Activated T-cell treated with anti-CD3 and anti-CD28 coated beads for 1 hour (primary cell): ENCODE data around the gene CRYBA4.

ENCODE experiments used
- DNase-seq: peaks from one replicate; pipeline ENCODE4 v3.0.0-alpha.2; 2020; ENCODE audit warnings: low read depth

Gene CRYBA4

DNA sequence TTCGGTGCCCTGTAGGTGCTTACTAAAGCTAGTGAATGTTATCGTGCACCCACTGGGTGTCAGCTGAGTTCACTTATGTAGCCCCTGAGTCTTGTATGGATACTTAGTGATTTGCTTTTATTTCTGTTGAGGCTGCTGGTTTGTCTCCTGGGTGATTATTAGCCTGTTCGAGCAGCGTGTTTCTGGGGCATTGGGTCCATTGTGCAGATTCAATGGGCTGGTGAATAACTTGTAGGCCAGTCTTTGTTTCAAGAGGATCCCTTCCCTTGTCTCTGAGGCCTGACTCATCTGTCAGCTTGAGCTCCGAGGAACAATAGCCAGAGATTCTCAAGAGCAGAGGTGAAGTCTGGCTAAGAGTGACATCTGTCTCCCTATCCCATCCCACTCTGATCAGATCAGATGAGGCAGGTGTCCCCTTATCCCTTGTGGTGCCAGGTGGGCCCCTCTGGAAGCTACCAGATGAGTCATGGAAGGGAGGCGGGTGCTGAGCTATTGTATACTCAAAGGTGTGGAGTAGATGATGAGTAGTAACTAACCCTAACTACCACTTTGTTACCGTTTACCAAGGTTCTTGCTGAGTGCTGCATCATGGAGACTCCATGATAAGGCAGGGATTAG, 39.3 kb downstream of the CRYBA4 start:
- no peak for DNase-seq

DNA sequence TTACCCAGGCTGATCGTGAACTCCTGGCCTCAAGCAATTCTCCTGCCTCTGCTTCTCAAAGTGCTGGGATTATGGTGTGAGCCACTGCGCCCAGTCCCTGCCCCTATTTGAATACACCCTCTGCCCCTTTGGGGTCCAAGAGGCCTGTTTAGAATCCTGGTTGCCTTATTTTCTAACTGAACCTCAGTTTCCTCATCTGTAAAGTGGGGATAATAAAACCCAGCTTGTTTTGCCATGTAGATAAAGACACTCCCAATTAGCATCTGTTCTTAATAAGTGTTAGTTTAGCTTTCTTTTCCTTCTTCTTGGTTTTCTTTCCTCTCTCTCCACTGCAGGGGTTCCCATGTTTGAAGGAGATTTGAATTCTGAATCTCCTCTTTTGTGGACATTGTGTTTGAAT, 40.4 kb downstream of the CRYBA4 start:
- DNase-seq: no peak

DNA sequence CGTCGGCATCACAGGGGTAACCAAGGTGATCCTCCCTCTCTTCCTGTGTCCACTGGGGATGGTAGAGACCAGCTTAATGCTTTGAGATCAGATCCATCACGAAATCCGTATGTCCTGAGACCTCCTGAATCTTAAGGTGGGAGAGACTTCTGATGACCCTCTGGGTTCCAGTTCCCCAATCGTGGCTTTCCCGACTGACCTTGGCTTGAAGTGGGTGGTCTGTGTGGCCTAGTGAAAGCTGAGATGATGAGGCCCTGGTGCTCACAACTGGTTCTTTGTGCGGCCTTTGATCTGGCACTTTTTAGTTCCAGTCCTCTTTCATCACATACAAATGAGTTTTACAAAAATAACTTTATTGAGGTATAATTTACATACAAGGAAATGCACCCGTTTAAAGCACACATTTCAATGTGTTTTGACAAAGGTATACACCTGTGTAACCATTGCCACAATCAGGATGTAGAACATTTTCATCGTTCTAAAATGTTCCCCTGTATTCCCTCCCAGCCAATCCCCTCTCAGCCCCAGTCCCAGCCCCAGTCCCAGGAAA, 41.7 kb downstream of the CRYBA4 start:
- no peak for DNase-seq

DNA sequence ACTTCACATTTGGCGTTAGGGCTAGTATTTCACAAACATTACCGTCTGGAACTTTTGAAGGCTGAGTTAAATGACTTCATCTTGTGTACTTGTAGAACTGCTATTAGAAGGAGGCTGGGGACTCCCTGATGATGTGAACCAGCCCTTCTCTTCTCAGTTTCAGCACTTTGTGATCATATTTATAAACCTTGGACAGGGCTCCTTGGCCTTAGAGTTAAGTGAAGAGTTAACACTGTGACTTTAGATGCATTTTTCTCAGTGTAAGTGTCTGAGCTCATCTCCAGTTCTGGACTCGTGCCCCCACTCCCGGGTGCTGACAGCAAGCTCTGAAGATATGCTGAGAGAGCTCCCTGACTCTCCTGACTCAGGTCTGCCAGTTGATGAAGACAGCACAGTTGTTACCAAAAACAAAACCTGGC, 44.1 kb downstream of the CRYBA4 start:
- no peak for DNase-seq

DNA sequence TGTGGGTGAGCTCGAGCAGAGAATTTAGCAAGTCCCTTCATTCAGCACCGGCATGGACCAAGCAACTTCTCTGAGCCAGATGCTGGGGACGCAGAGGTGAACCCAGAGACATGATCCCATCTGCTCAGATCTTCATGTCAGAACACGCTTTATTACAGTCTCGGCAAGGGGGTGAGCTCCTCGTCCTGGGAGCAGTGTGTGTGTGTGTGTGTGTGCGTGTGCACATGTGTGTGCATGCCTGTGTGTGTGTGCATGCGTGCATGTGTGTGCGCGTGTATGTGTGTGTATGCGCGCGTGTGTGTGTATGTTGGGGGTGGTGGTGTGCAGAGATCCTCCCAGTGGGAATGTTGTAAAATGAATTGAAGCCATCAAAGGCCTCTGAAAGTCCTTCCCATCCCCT, 45.4 kb downstream of the CRYBA4 start:
- DNase-seq: no peak

DNA sequence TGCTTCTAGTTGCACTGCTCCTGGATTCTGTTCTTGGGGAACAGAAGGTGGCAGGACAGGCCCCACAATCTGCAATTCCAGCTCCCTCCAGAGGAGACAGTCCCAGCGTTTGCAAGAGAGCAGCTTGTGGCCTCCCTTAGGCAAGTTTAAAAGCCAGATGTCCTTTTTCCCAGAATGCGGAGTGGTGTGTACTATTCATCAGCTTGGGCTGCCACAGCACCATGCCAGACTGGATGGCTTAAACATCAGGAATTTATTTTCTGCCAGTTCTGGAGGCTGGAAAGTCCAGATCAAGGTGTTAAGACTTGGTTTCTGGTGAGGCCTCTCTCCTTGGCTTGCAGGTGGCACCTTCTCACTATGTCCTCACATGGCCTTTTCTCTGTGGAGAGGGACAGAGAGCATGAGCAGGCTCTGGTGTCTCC, 47.3 kb downstream of the CRYBA4 start:
- no peak for DNase-seq

DNA sequence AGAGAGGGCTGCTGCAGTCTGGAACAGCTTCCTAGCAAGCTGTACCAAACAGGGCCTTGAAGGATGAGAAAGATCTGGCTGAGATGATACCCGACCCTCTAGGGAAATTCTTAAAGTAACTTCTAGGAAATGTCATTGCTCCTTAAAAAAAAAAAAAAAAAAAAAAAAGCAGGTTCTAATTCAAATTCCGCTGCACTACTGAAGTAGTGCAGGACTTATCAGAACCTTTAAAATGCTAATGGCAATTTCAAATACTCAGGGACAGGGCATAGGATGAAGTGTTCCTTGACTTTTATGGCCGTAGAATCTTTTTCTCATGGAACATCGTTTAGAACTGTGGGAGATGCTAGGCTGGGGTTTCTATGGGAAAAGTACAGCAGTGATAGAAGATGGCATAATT, 48.7 kb downstream of the CRYBA4 start:
- no peak for DNase-seq

DNA sequence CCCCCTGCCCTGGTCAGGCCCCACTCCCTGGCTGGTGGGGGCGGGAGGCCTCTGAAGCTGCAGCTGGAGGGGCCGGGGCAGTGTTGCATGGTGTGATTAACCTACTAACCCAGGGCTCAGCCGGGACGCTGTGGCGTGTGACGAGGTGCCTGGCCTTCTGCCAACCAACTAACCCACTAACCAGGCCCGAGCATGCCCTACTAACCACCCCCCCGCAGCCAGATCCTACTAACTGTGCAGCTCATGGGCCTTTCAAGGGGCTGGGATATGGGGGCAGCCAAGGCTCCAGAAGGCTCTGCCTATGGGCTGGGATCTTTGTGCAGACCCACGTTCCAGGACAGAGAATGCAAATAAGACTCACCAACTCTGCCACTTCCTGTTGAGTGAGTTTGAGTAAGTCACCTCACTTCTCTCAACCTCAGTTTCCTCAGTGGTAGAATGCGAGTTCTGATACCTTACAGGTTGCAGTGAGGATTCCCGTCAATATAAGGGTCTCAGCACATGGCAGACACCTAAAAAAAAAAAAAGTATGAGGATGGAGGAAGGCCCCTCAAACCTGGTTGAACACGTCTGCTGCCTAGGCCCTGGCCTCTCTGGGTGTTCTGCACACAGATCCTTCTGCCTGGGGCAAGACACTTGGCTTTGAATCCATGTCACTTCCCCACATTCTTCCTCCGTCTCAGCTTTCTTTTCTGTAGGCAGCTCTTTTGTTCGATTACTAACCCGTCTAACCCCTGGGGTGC, 49.7 kb downstream of the CRYBA4 start:
- DNase-seq: peak; percentile 62

DNA sequence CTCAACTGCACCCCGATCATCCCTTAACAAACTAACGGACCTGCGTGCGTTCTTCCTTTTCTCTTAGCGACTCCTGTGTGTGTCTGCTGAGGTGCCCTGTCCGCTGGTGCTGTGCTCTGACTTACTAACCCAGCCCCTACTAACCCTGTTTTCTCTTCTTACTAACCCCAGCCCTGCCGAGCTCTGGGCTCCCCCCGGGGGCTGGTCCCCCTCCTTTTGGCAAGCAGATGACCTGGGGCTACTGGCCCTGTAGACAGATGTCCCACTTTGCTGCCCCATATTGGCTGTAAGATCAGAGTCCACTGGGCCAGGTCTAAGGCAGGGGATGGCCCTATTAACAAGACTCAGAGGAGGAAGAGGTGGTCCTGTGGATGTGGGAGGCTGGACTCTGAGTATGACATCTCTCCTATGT, 50.3 kb downstream of the CRYBA4 start:
- DNase-seq: no peak

DNA sequence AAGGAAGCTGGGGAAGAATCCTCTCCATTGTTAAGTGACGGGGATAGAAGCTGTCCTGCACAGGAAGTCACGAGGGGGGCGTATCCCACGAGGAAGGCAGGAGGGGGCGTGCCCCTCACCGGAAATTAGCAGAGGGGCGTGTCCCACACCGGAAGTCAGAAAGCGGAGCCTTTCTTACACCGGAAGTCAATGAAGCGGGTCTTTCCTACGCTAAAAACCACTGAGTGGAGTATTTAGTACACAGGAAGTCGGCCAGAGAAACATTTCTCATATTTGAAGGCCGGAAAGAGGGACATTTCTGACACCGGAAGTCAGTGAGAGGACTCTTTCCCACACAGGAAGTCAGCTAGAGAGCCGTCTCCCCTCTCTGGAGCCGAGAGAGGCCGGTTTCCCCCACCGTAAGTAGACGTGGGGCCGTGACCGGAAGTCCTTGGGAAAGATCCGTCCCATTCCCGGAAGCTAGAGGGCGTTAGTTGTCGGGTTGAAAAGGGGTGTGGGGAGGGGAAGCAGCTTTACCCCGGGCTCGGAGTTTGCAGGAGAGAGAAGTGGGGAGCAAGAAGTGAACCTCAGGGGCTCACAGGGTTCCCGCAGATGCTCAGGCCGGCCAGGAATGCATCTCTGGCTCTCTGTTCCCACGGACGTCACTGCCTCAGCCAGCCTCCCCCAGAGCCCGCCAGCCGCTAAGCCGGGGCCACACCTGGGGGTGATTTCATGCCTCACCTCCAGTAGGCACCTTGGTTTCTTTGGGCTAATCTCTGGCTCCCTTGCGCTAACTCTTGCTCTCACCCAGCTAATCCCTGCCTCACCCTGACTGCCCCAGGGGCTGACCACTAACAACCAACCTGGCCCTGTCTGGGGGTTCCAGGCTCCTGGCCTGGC, 51.1 kb downstream of the CRYBA4 start:
- DNase-seq: peak; percentile 87

DNA sequence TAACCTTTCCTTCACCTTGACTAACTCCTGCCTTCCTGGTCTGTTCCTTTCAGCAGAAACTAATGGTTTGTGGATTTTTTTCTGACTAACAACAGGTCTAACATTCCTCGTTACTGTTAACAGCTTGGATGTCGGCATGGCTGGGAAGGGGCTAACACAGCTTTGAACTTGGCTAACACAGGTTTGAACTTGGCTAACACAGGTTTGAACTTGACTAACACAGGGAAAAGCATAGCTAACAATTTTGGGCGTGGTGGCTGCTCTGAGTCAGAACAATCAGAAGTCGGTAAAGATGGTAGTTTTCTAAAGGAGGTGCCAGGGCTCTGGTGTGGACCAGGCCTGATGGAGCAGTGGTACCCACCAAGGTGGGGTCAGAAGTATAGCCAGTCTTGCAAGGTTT, 51.7 kb downstream of the CRYBA4 start:
- no peak for DNase-seq

DNA sequence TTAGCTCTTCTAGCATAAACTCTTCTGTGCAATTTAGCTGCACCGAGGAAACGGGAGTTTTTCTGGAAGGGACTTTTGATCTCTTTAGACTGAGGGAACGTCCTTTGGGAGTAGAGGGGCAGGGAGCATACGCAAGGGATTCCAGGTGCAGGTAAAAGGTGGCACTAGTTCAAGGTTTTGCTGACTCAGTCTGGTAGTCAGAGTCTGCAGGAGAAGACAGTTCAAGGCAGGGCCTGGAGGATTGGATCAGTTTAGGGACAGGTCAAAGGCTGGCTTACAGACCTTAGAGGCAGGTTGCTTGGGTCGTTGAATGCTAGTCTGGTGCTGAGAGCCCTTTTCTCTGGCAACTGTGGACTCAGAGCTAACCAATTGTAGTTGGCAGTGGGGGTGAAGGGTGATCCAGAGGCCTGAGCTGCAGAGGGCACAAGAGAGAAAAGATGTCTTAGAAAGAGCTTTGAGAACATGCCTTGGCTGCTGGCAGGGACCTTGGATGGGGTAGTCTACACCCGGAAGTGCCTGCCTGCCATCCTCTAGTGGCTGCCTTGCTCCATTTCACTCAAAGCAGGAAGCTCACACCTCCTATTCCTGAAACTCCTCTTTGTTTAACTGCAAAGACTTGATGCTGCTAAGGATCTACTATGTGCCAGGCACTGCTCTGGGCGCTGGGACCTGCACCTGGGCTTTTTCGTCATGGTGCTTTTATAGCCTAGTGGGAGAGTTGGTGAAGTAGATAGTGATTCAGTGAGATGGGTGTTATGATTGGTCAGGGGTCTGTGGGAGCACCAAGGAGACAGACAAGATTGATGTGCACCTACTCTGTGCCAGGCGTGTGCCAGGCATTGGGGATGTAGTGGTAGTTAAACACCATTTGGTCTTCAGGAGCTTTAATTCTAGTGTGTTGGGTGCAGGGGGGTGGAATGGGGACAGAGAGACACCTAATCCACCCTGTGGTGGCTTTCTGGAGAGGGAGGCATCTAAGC, 52.7 kb downstream of the CRYBA4 start:
- no peak for DNase-seq

DNA sequence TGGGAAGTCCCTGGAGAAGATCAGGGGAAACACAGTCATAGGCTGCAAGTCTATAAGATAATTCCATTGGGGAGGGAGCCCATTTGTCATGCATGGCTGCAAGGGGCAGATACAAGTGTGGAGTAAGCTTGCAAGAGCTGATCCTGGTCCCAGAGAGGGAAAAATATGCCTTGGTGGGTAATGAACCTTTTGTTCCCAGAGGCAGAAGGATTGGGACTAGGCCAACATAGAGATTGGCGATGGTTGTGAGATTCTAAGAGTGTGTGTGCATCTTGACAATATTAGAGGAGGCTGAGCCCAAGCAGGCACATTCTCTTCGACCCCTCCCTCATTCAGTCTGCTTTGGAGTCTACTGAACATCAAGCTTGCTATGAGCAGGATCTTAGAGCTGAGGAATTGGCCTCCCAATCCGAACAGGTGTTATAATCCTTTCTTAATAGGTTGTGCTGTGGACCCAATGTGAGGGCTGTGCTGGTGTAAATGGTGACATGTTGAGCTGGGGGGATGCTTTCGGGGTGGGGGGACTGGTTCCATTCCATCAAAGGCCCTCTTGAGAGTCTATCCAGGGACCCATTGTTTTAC, 54.0 kb downstream of the CRYBA4 start:
- no peak for DNase-seq

DNA sequence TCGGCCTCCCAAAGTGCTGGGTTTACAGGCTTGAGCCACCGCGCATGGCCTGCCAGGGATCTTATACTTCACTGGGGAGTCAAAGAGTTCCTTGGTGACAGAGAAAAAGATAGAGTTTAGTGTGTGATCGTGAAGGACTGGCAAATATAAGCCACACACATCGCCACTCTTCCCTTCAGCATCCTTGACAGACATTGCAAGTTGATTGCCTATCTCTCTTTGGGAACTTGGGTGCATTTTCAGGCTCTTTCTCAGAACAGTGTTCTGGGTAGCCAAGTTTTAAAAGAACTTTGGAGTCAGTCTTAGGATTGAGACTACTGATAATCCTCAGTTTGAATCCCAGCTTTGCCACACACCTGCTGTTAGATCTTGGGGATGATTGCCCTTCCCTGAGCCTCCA, 55.5 kb downstream of the CRYBA4 start:
- DNase-seq: no peak

DNA sequence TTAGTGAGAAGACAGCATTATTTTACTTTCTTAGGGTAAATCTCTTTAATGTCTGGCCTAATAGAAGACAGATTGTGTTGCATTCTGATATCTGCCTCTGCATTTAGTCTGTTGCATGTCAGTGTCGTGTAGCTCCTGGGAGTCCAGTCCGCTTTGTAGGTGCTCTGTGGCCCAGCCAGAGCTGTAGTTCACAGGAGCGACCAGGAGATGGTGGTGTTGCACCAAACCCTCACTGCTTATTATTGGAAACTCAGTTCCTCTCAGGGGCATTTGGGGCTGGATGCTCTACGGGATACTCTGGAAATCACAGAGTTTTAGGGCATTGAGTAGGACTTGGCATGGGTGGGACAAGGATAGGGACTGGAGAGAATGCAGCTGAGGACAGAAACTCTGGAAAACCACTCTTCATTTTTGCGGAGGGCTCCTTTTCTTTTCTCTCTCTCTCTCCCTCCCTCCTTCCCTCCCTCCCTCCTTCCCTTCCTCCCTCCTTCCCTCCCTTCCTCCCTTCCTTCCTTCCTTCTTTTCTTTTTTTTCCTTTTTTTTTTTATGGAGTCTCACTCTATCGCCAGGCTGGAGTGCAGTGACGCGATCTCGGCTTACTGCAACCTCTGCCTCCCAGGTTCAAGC, 57.4 kb downstream of the CRYBA4 start:
- peak; percentile 49 for DNase-seq
